AG09319 (cell line): ENCODE results near the gene PNPLA5.

Source experiments
- DNase-seq: peaks from one replicate; pipeline ENCODE4 v3.0.0-alpha.2; 2010; ENCODE audit warnings: low read depth; ENCODE audit errors: extremely low read depth
- CTCF ChIP-seq: IDR thresholded peaks from 2 replicates; pipeline ENCODE4 v1.5.1; 2011; ENCODE audit warnings: low read depth, mild to moderate bottlenecking, inconsistent platforms, low read length, moderate library complexity

The PNPLA5 gene

GRCh38 chr22:43835166-43835565 lies 56.6 kb downstream of the PNPLA5 start:
- DNase-seq = no peak
- TF ChIP-seq CTCF = no peak

- TF ChIP-seq CTCF = no peak
- no peak for DNase-seq
Observed at GRCh38 chr22:43833286-43834240, 58.2 kb downstream of the PNPLA5 start.

GRCh38 chr22:43832393-43833265 lies 59.2 kb downstream of the PNPLA5 start:
- DNase-seq = no peak
- no peak for TF ChIP-seq CTCF

GRCh38 chr22:43831561-43832392 lies 60.0 kb downstream of the PNPLA5 start:
- DNase-seq = no peak
- TF ChIP-seq CTCF = no peak

- TF ChIP-seq CTCF = no peak
- DNase-seq = no peak
Observed at GRCh38 chr22:43830931-43831560, 60.8 kb downstream of the PNPLA5 start.

GRCh38 chr22:43829904-43830851 lies 61.6 kb downstream of the PNPLA5 start:
- DNase-seq = no peak
- TF ChIP-seq CTCF = no peak
